GM08714 (cell line): ENCODE data around the gene SLIT1.

ENCODE experiments used
- H3K4me3 ChIP-seq: fragments of 200-500 bp; sonication (Bioruptor generic); 2 replicates; pipeline ENCODE4 v1.5.1; 2014; ENCODE audit warnings: mild to moderate bottlenecking, low read length, inconsistent platforms
- ZNF274 ChIP-seq: IDR thresholded peaks from 2 replicates; pipeline ENCODE4 v1.6.1; 2012; ENCODE audit warnings: mild to moderate bottlenecking, low read depth, low read length

SLIT1 gene

GRCh38 chr10:97062046-97062445 is 123.7 kb downstream of the SLIT1 start:
- H3K4me3 ChIP-seq, result no peak overlapping the region
- TF ChIP-seq ZNF274, result no peak

GRCh38 chr10:97061423-97061822 is 124.3 kb downstream of the SLIT1 start:
- TF ChIP-seq ZNF274, result no peak
- H3K4me3 ChIP-seq, result no peak overlapping the region

GRCh38 chr10:97060441-97061084 is 125.2 kb downstream of the SLIT1 start:
- H3K4me3 ChIP-seq, result no peak overlapping the region

GRCh38 chr10:97059872-97060205 is 125.9 kb downstream of the SLIT1 start:
- no peak overlapping the region for H3K4me3 ChIP-seq
- TF ChIP-seq ZNF274, result no peak

More at GRCh38 chr10:97060441-97061084, 125.2 kb downstream of the SLIT1 start:
- no peak for TF ChIP-seq ZNF274

- TF ChIP-seq ZNF274, result no peak
- no peak overlapping the region for H3K4me3 ChIP-seq
Measured at GRCh38 chr10:97059006-97059871, 126.5 kb downstream of the SLIT1 start.

GRCh38 chr10:97058521-97058920 is 127.2 kb downstream of the SLIT1 start:
- no peak overlapping the region for H3K4me3 ChIP-seq
- TF ChIP-seq ZNF274, result no peak

- TF ChIP-seq ZNF274, result no peak
- no peak overlapping the region for H3K4me3 ChIP-seq
Measured at GRCh38 chr10:97057491-97058235, 128.1 kb downstream of the SLIT1 start.

- TF ChIP-seq ZNF274, result no peak
- H3K4me3 ChIP-seq, result no peak overlapping the region
Measured at GRCh38 chr10:97056003-97056630, 129.6 kb downstream of the SLIT1 start.

GRCh38 chr10:97053276-97053675 is 132.5 kb downstream of the SLIT1 start:
- no peak for TF ChIP-seq ZNF274
- H3K4me3 ChIP-seq, result no peak overlapping the region

GRCh38 chr10:97050956-97051496 is 134.7 kb downstream of the SLIT1 start:
- no peak overlapping the region for H3K4me3 ChIP-seq
- TF ChIP-seq ZNF274, result no peak

- TF ChIP-seq ZNF274, result no peak
- no peak overlapping the region for H3K4me3 ChIP-seq
Measured at GRCh38 chr10:97050205-97050745, 135.5 kb downstream of the SLIT1 start.

GRCh38 chr10:97049670-97050069 is 136.1 kb downstream of the SLIT1 start:
- no peak for TF ChIP-seq ZNF274
- no peak overlapping the region for H3K4me3 ChIP-seq

- H3K4me3 ChIP-seq, result no peak overlapping the region
- no peak for TF ChIP-seq ZNF274
Measured at GRCh38 chr10:97048649-97049427, 136.9 kb downstream of the SLIT1 start.

GRCh38 chr10:97047788-97048187 is 138.0 kb downstream of the SLIT1 start:
- no peak for TF ChIP-seq ZNF274
- H3K4me3 ChIP-seq, result no peak overlapping the region
